Activated CD4-positive, CD25-positive, alpha-beta regulatory T cell treated with anti-CD3 and anti-CD28 coated beads, Interleukin-2, amount 50 U/mL, for 16 hours (primary cell): Measurements from ENCODE around the gene SNAPC2.
"Not testable (repeated sequence)": the region's sequence is repeated elsewhere in the genome, so short reads cannot be mapped to it uniquely, and the experiment has no call there.

Source experiments
- DNase-seq: peaks from one replicate; pipeline ENCODE4 v3.0.0-alpha.2; 2020; ENCODE audit warnings: low read depth, low spot score

SNAPC2 gene

GRCh38 chr19:7921967-7922835 is 2.1 kb downstream of the SNAPC2 start:
- DNase-seq, result no peak

- DNase-seq, result no peak
Observed at GRCh38 chr19:7922836-7923195, 2.7 kb downstream of the SNAPC2 start.

GRCh38 chr19:7923295-7924191 is 3.4 kb downstream of the SNAPC2 start:
- DNase-seq, result no peak

- no peak for DNase-seq
Observed at GRCh38 chr19:7924241-7924640, 4.1 kb downstream of the SNAPC2 start.

- no peak for DNase-seq
Observed at GRCh38 chr19:7924651-7925170, 4.6 kb downstream of the SNAPC2 start.

GRCh38 chr19:7925171-7925851 is 5.2 kb downstream of the SNAPC2 start:
- DNase-seq, result peak; percentile 61

GRCh38 chr19:7926021-7926726 is 6.0 kb downstream of the SNAPC2 start, which contains the start of gene CTXN1:
Gene CTXN1 (minus strand): TSS chr19:7926135. CDS start chr19:7925538, 597 bp downstream.
- peak; percentile 53 for DNase-seq

GRCh38 chr19:7926727-7927604 is 6.8 kb downstream of the SNAPC2 start:
- DNase-seq, result no peak

GRCh38 chr19:7927605-7928333 is 7.6 kb downstream of the SNAPC2 start:
- no peak for DNase-seq

GRCh38 chr19:7928334-7928706 is 8.2 kb downstream of the SNAPC2 start:
- no peak for DNase-seq

GRCh38 chr19:7928741-7929701 is 8.9 kb downstream of the SNAPC2 start:
- DNase-seq, result no peak

- not testable (repeated sequence) for DNase-seq
Observed at GRCh38 chr19:7930030-7930429, 9.9 kb downstream of the SNAPC2 start.

GRCh38 chr19:7930765-7931164 is 10.6 kb downstream of the SNAPC2 start:
- no peak for DNase-seq

- DNase-seq, result no peak
Observed at GRCh38 chr19:7931221-7932061, 11.3 kb downstream of the SNAPC2 start.

- no peak for DNase-seq
Observed at GRCh38 chr19:7932276-7932929, 12.3 kb downstream of the SNAPC2 start.

- no peak for DNase-seq
Observed at GRCh38 chr19:7932930-7933300, 12.8 kb downstream of the SNAPC2 start.

GRCh38 chr19:7933411-7933810 is 13.3 kb downstream of the SNAPC2 start:
- DNase-seq, result no peak
